Measurements from ENCODE around the gene ZNRF3.
A peak's percentile ranks its signal among the peaks of the same experiment; 100 is the strongest.

ZNRF3 gene

GRCh38 chr22:29093030-29093429 is 209.7 kb downstream of the ZNRF3 start:
- no peak overlapping the region for H3K4ac ChIP-seq (ENCODE audit: low read length)
- no peak overlapping the region for H2BK120ac ChIP-seq (ENCODE audit: low read depth, low read length)
- no peak overlapping the region for H2BK12ac ChIP-seq (ENCODE audit: low read length)
- H2AFZ ChIP-seq (ENCODE audit: low read length), result no peak overlapping the region
- H3K79me1 ChIP-seq (ENCODE audit: low read depth, low read length), result peaks cover 2% of the 10 kb centered on the region
- no peak overlapping the region for H2BK15ac ChIP-seq (ENCODE audit: low read length)
- H3K4me3 ChIP-seq (ENCODE audit: low read length in 2 of 2), result no peak overlapping the region
- no peak overlapping the region for H2BK5ac ChIP-seq (ENCODE audit: low read length)
- no peak overlapping the region for H3K9ac ChIP-seq (ENCODE audit: low read depth, low read length, poor library complexity)
- no peak overlapping the region for H3K27ac ChIP-seq (replicated peaks; ENCODE audit: low read length)
- H2AK5ac ChIP-seq (ENCODE audit: low read depth, low read length), result no peak overlapping the region
- no peak overlapping the region for H4K8ac ChIP-seq (ENCODE audit: low read depth, low read length)
- peaks cover 0 to 21% of the 10 kb centered on the region in 2 donors for H3K36me3 ChIP-seq (replicated peaks in 1 of 2; ENCODE audit: control insufficient read depth in 2 of 2, insufficient read depth in 2 of 2, low read length in 2 of 2)
- DNase-seq (ENCODE audit: low spot score), result no peak
- H3K14ac ChIP-seq (ENCODE audit: low read length), result no peak overlapping the region
- peaks cover 6 to 15% of the 10 kb centered on the region in 2 donors for H3K4me1 ChIP-seq (ENCODE audit: control insufficient read depth in 2 of 2, insufficient read depth in 1 of 2, low read depth in 1 of 2, low read length in 2 of 2)
- no peak overlapping the region for H4K91ac ChIP-seq (ENCODE audit: low read depth, low read length, poor library complexity)
- H3K23ac ChIP-seq (ENCODE audit: low read depth, low read length, poor library complexity), result no peak overlapping the region
- H3K18ac ChIP-seq (ENCODE audit: low read length), result no peak overlapping the region
- H3K27me3 ChIP-seq (ENCODE audit: control insufficient read depth in 3 of 3, insufficient read depth in 3 of 3, low read depth in 1 of 3, low read length in 3 of 3), result no peaks in the 10 kb centered on the region
- no peaks in the 10 kb centered on the region for H3K9me3 ChIP-seq (replicated peaks in 1 of 2; ENCODE audit: control insufficient read depth in 2 of 2, insufficient read depth in 1 of 2, low read depth in 1 of 2, low read length in 2 of 2)
- WGBS, 2 donors (ENCODE audit: extremely low coverage in 2 of 2, insufficient read length in 2 of 2, insufficient replicate concordance in 1 of 2), result no CpG with 5 or more reads among the region's 1 CpG
- H3K4me2 ChIP-seq (ENCODE audit: insufficient read depth, low read length, poor library complexity, severe bottlenecking), result no peak overlapping the region

GRCh38 chr22:29093501-29094300 is 210.3 kb downstream of the ZNRF3 start:
- Histone ChIP-seq H3K14ac (ENCODE audit: low read length) (no peak overlapping the region), H3K4me2 (ENCODE audit: insufficient read depth, low read length, poor library complexity, severe bottlenecking) (no peak overlapping the region), H4K8ac (ENCODE audit: low read depth, low read length) (no peak overlapping the region), H3K4me3 (ENCODE audit: low read length in 2 of 2) (no peak overlapping the region), H2BK5ac (ENCODE audit: low read length) (no peak overlapping the region), H4K91ac (ENCODE audit: low read depth, low read length, poor library complexity) (no peak overlapping the region), H3K23ac (ENCODE audit: low read depth, low read length, poor library complexity) (no peak overlapping the region), H3K27me3 (ENCODE audit: control insufficient read depth in 3 of 3, insufficient read depth in 3 of 3, low read depth in 1 of 3, low read length in 3 of 3) (no peaks in the 10 kb centered on the region), H3K9me3 (replicated peaks in 1 of 2; ENCODE audit: control insufficient read depth in 2 of 2, insufficient read depth in 1 of 2, low read depth in 1 of 2, low read length in 2 of 2) (no peaks in the 10 kb centered on the region), H3K27ac (replicated peaks; ENCODE audit: low read length) (no peak overlapping the region), H3K4ac (ENCODE audit: low read length) (no peak overlapping the region), H2BK120ac (ENCODE audit: low read depth, low read length) (no peak overlapping the region), H3K4me1 (ENCODE audit: control insufficient read depth in 2 of 2, insufficient read depth in 1 of 2, low read depth in 1 of 2, low read length in 2 of 2) (peaks cover 6 to 15% of the 10 kb centered on the region in 2 donors), H3K36me3 (replicated peaks in 1 of 2; ENCODE audit: control insufficient read depth in 2 of 2, insufficient read depth in 2 of 2, low read length in 2 of 2) (peaks cover 0 to 23% of the 10 kb centered on the region in 2 donors), H2AFZ (ENCODE audit: low read length) (no peak overlapping the region), H2AK5ac (ENCODE audit: low read depth, low read length) (no peak overlapping the region), H2BK15ac (ENCODE audit: low read length) (no peak overlapping the region), H3K9ac (ENCODE audit: low read depth, low read length, poor library complexity) (no peak overlapping the region), H2BK12ac (ENCODE audit: low read length) (no peak overlapping the region), H3K18ac (ENCODE audit: low read length) (no peak overlapping the region), H3K79me1 (ENCODE audit: low read depth, low read length) (no peaks in the 10 kb centered on the region)
- no peak for DNase-seq (ENCODE audit: low spot score)
- no CpG with 5 or more reads among the region's 4 CpGs for WGBS, 2 donors (ENCODE audit: extremely low coverage in 2 of 2, insufficient read length in 2 of 2, insufficient replicate concordance in 1 of 2)

GRCh38 chr22:29095459-29095858 is 212.1 kb downstream of the ZNRF3 start:
- Histone ChIP-seq H3K4me2 (ENCODE audit: insufficient read depth, low read length, poor library complexity, severe bottlenecking) (no peak overlapping the region), H2AK5ac (ENCODE audit: low read depth, low read length) (no peak overlapping the region), H3K23ac (ENCODE audit: low read depth, low read length, poor library complexity) (no peak overlapping the region), H3K14ac (ENCODE audit: low read length) (no peak overlapping the region), H3K4me3 (ENCODE audit: low read length in 2 of 2) (no peak overlapping the region), H2BK15ac (ENCODE audit: low read length) (no peak overlapping the region), H2BK12ac (ENCODE audit: low read length) (no peak overlapping the region), H3K27me3 (ENCODE audit: control insufficient read depth in 3 of 3, insufficient read depth in 3 of 3, low read depth in 1 of 3, low read length in 3 of 3) (no peaks in the 10 kb centered on the region), H3K18ac (ENCODE audit: low read length) (no peak overlapping the region), H3K27ac (replicated peaks; ENCODE audit: low read length) (no peak overlapping the region), H4K8ac (ENCODE audit: low read depth, low read length) (no peak overlapping the region), H3K4me1 (ENCODE audit: control insufficient read depth in 2 of 2, insufficient read depth in 1 of 2, low read depth in 1 of 2, low read length in 2 of 2) (peaks cover 6 to 15% of the 10 kb centered on the region in 2 donors), H2BK120ac (ENCODE audit: low read depth, low read length) (no peak overlapping the region), H2AFZ (ENCODE audit: low read length) (no peak overlapping the region), H3K4ac (ENCODE audit: low read length) (no peak overlapping the region), H4K91ac (ENCODE audit: low read depth, low read length, poor library complexity) (no peak overlapping the region), H3K9ac (ENCODE audit: low read depth, low read length, poor library complexity) (no peak overlapping the region), H3K36me3 (replicated peaks in 1 of 2; ENCODE audit: control insufficient read depth in 2 of 2, insufficient read depth in 2 of 2, low read length in 2 of 2) (peaks cover 0 to 37% of the 10 kb centered on the region in 2 donors), H3K9me3 (replicated peaks in 1 of 2; ENCODE audit: control insufficient read depth in 2 of 2, insufficient read depth in 1 of 2, low read depth in 1 of 2, low read length in 2 of 2) (no peaks in the 10 kb centered on the region), H3K79me1 (ENCODE audit: low read depth, low read length) (no peaks in the 10 kb centered on the region), H2BK5ac (ENCODE audit: low read length) (no peak overlapping the region)
- no CpG with 5 or more reads among the region's 2 CpGs for WGBS, 2 donors (ENCODE audit: extremely low coverage in 2 of 2, insufficient read length in 2 of 2, insufficient replicate concordance in 1 of 2)
- no peak for DNase-seq (ENCODE audit: low spot score)

GRCh38 chr22:29096736-29097669 is 213.6 kb downstream of the ZNRF3 start:
- Histone ChIP-seq H4K91ac (ENCODE audit: low read depth, low read length, poor library complexity) (no peak overlapping the region), H3K27me3 (ENCODE audit: control insufficient read depth in 3 of 3, insufficient read depth in 3 of 3, low read depth in 1 of 3, low read length in 3 of 3) (no peaks in the 10 kb centered on the region), H3K4me1 (ENCODE audit: control insufficient read depth in 2 of 2, insufficient read depth in 1 of 2, low read depth in 1 of 2, low read length in 2 of 2) (peaks cover 6 to 17% of the 10 kb centered on the region in 2 donors), H3K18ac (ENCODE audit: low read length) (no peak overlapping the region), H3K4me2 (ENCODE audit: insufficient read depth, low read length, poor library complexity, severe bottlenecking) (peak overlapping the region; percentile 2), H3K23ac (ENCODE audit: low read depth, low read length, poor library complexity) (no peak overlapping the region), H2AK5ac (ENCODE audit: low read depth, low read length) (no peak overlapping the region), H2AFZ (ENCODE audit: low read length) (peak overlapping the region; percentile 19), H3K79me1 (ENCODE audit: low read depth, low read length) (no peaks in the 10 kb centered on the region), H3K9ac (ENCODE audit: low read depth, low read length, poor library complexity) (no peak overlapping the region), H3K4me3 (ENCODE audit: low read length in 2 of 2) (no peak overlapping the region), H3K4ac (ENCODE audit: low read length) (no peak overlapping the region), H2BK5ac (ENCODE audit: low read length) (no peak overlapping the region), H3K14ac (ENCODE audit: low read length) (no peak overlapping the region), H4K8ac (ENCODE audit: low read depth, low read length) (no peak overlapping the region), H3K27ac (replicated peaks; ENCODE audit: low read length) (no peak overlapping the region), H2BK120ac (ENCODE audit: low read depth, low read length) (no peak overlapping the region), H2BK12ac (ENCODE audit: low read length) (no peak overlapping the region), H3K9me3 (replicated peaks in 1 of 2; ENCODE audit: control insufficient read depth in 2 of 2, insufficient read depth in 1 of 2, low read depth in 1 of 2, low read length in 2 of 2) (no peaks in the 10 kb centered on the region), H2BK15ac (ENCODE audit: low read length) (no peak overlapping the region), H3K36me3 (replicated peaks in 1 of 2; ENCODE audit: control insufficient read depth in 2 of 2, insufficient read depth in 2 of 2, low read length in 2 of 2) (peaks cover 0 to 49% of the 10 kb centered on the region in 2 donors)
- no CpG with 5 or more reads among the region's 13 CpGs for WGBS, 2 donors (ENCODE audit: extremely low coverage in 2 of 2, insufficient read length in 2 of 2, insufficient replicate concordance in 1 of 2)
- DNase-seq (ENCODE audit: low spot score), result no peak
